IMR-90 (cell line): ENCODE measurements around the gene TNFRSF21. TPM values are rescaled to one million over a fixed set of nuclear protein-coding genes. Genes with fewer than 3 reads are reported as not detected.

ENCODE experiments used
- ATAC-seq: fragments of 200-7000 bp; cut with Tn5 transposase; 2 replicates; pipeline ENCODE4 v1.9.1; 2020; ENCODE audit warnings: low read depth, mild to moderate bottlenecking, moderate library complexity
- BruUV-seq: library from RNA; stranded (reverse); fragments of 400-500 nt; replicated peaks from 2 replicates; lab custom pipeline; 2021; lab: Mats Ljungman, UMichigan
- CTCF ChIA-PET: fragments of 300-600 bp; formaldehyde crosslinking; extraction: SDS; loops from one replicate; lab custom pipeline; 2021; ENCODE audit warnings: antibody characterized with exemption; lab: Yijun Ruan, JAX
- POLR2A ChIA-PET: fragments of 300-600 bp; sonication (Branson Sonifier 250); formaldehyde crosslinking; loops from one replicate; lab custom pipeline; 2022; ENCODE audit warnings: antibody characterized with exemption; ENCODE audit not compliant: unreplicated experiment; lab: Charles Lee
- DNase-seq: peaks from one replicate; pipeline ENCODE4 v3.0.0; 2013
- H2AFZ ChIP-seq: replicated peaks from 2 replicates; pipeline ENCODE3; 2013; ENCODE audit warnings: low read length, mild to moderate bottlenecking; ENCODE audit not compliant: poor library complexity
- H2AK5ac ChIP-seq: 2 replicates; pipeline ENCODE4 v1.6.1; 2013; ENCODE audit warnings: low read depth, low read length, inconsistent platforms
- H2AK9ac ChIP-seq: replicated peaks from 2 replicates; pipeline ENCODE3; 2013; ENCODE audit warnings: mild to moderate bottlenecking, low read depth, low read length, moderate library complexity; ENCODE audit not compliant: poor library complexity
- H2BK120ac ChIP-seq: 2 replicates; pipeline ENCODE4 v1.6.1; 2013; ENCODE audit warnings: low read depth, low read length, inconsistent platforms
- H2BK15ac ChIP-seq: 3 replicates; pipeline ENCODE4 v1.6.1; 2013; ENCODE audit warnings: low read depth, low read length, inconsistent platforms
- H2BK20ac ChIP-seq: 2 replicates; pipeline ENCODE4 v1.6.1; 2013; ENCODE audit warnings: low read depth, mild to moderate bottlenecking, inconsistent platforms, low read length, moderate library complexity
- H2BK5ac ChIP-seq: 2 replicates; pipeline ENCODE4 v1.6.1; 2013; ENCODE audit warnings: mild to moderate bottlenecking, low read depth, low read length, inconsistent platforms; ENCODE audit not compliant: poor library complexity, severe bottlenecking
- H3K14ac ChIP-seq: replicated peaks from 2 replicates; pipeline ENCODE4 v1.6.1; 2013; ENCODE audit warnings: low read depth, low read length, inconsistent platforms
- H3K18ac ChIP-seq: 2 replicates; pipeline ENCODE4 v1.6.1; 2013; ENCODE audit warnings: low read depth, low read length, control low read depth
- H3K23ac ChIP-seq: 2 replicates; pipeline ENCODE4 v1.6.1; 2013; ENCODE audit warnings: low read depth, low read length, inconsistent platforms
- H3K27ac ChIP-seq: 2 replicates; pipeline ENCODE4 v1.5.1; 2013; ENCODE audit warnings: mild to moderate bottlenecking, control low read depth, low read length; ENCODE audit not compliant: insufficient read depth
- H3K27me3 ChIP-seq: 2 replicates; pipeline ENCODE4 v1.6.1; 2013; ENCODE audit warnings: low read length; ENCODE audit not compliant: control insufficient read depth, insufficient read depth
- H3K36me3 ChIP-seq: 2 replicates; pipeline ENCODE4 v1.6.1; 2013; ENCODE audit warnings: low read length, mixed read lengths; ENCODE audit not compliant: control insufficient read depth, insufficient read depth
- H3K4ac ChIP-seq: 2 replicates; pipeline ENCODE4 v1.6.1; 2013; ENCODE audit warnings: low read depth, low read length, inconsistent platforms
- H3K4me1 ChIP-seq: 2 replicates; pipeline ENCODE4 v1.6.1; 2013; ENCODE audit warnings: low read length, mixed read lengths; ENCODE audit not compliant: control insufficient read depth, insufficient read depth
- H3K4me2 ChIP-seq: 2 replicates; pipeline ENCODE4 v1.6.1; 2013; ENCODE audit warnings: low read depth, mild to moderate bottlenecking, control low read depth, low read length, moderate library complexity
- H3K4me3 ChIP-seq: 2 replicates; pipeline ENCODE4 v1.5.1; 2013; ENCODE audit warnings: low read depth, mild to moderate bottlenecking, control low read depth, low read length, moderate library complexity; ENCODE audit not compliant: insufficient read depth
- H3K56ac ChIP-seq: 2 replicates; pipeline ENCODE4 v1.6.1; 2013; ENCODE audit warnings: low read length, inconsistent platforms; ENCODE audit not compliant: insufficient read depth; ENCODE audit errors: extremely low read depth
- H3K79me1 ChIP-seq, 2 experiments: 2 replicates each; pipeline ENCODE4 v1.6.1; 2013; ENCODE audit warnings: low read length in 2 of 2, inconsistent platforms in 1 of 2, low read depth in 1 of 2
- H3K9ac ChIP-seq: 2 replicates; pipeline ENCODE4 v1.6.1; 2013; ENCODE audit warnings: low read depth, low read length, control low read depth
- H3K9me1 ChIP-seq: 2 replicates; pipeline ENCODE4 v1.6.1; 2013; ENCODE audit warnings: low read length, inconsistent platforms; ENCODE audit not compliant: insufficient read depth
- H3K9me3 ChIP-seq: 2 replicates; pipeline ENCODE4 v1.6.1; 2013; ENCODE audit warnings: low read length; ENCODE audit not compliant: control insufficient read depth, insufficient read depth
- H4K20me1 ChIP-seq: 2 replicates; pipeline ENCODE4 v1.6.1; 2013; ENCODE audit warnings: low read length, inconsistent platforms; ENCODE audit not compliant: insufficient read depth
- H4K5ac ChIP-seq: 2 replicates; pipeline ENCODE4 v1.6.1; 2013; ENCODE audit warnings: mild to moderate bottlenecking, low read depth, low read length, control low read depth
- H4K8ac ChIP-seq, 2 experiments: 2 replicates each; pipeline ENCODE4 v1.6.1; 2013; ENCODE audit warnings: low read depth in 2 of 2, low read length in 2 of 2, control low read depth in 1 of 2, inconsistent platforms in 1 of 2
- H4K91ac ChIP-seq: 2 replicates; pipeline ENCODE4 v1.6.1; 2013; ENCODE audit warnings: low read depth, low read length, inconsistent platforms; ENCODE audit not compliant: insufficient read depth
- CHD1 ChIP-seq: IDR thresholded peaks from 2 replicates; pipeline ENCODE4 v1.6.1; 2012; ENCODE audit warnings: low read depth, low read length, improper control_type of control experiment
- NFE2L2 ChIP-seq: fragments of 150-350 bp; IDR thresholded peaks from 2 replicates; pipeline ENCODE4 v1.6.1; 2016; ENCODE audit warnings: low read depth, mild to moderate bottlenecking, low read length
- SMC3 ChIP-seq: fragments of 150-350 bp; IDR thresholded peaks from 2 replicates; pipeline ENCODE4 v1.6.1; 2016; ENCODE audit warnings: low read depth, mild to moderate bottlenecking, antibody characterized with exemption, low read length, moderate library complexity
- USF2 ChIP-seq: fragments of 150-350 bp; IDR thresholded peaks from 2 replicates; pipeline ENCODE4 v1.6.1; 2017; ENCODE audit warnings: mild to moderate bottlenecking, antibody characterized with exemption, low read length, low read depth
- WGBS, 2 experiments: methylation state at CpG; one replicate each; pipeline versions ENCODE4 v1.1.5 to v1.1.7; 2013; ENCODE audit warnings: missing lambda C conversion rate in 2 of 2; ENCODE audit not compliant: insufficient read length in 1 of 2; ENCODE audit errors: extremely low coverage in 2 of 2; 5-methylcytosine and 5-hydroxymethylcytosine counted together
- dilution Hi-C: fragments of 300-500 bp; cut with HindIII; formaldehyde crosslinking; loops from one replicate; pipeline ENCODE4 v1.14.3; 2018; ENCODE audit warnings: low sequenced_read_pairs; ENCODE audit not compliant: unreplicated experiment
- in situ Hi-C: fragments of 300-500 bp; cut with MboI; formaldehyde crosslinking; loops from 3 replicates; pipeline ENCODE4 v1.14.3; 2019; ENCODE audit warnings: low sequenced_read_pairs, inconsistent platforms, mixed read lengths
- intact Hi-C: fragments of 100-400 bp; cut with micrococcal nuclease; formaldehyde crosslinking; loops from 2 replicates; pipeline ENCODE4 v1.10.0; 2022
- polyA plus RNA-seq, 3 experiments: library from polyadenylated mRNA; depleted of rRNA; stranded (reverse); fragments of >200 nt; gene quantifications; 2 replicates each; pipeline ENCODE4 v1.2.3, GENCODE V29; 2012; ENCODE audit warnings: low replicate concordance in 1 of 3
- total RNA-seq: library from RNA; depleted of rRNA; stranded (reverse); fragments of >200 nt; gene quantifications from 2 replicates; pipeline ENCODE4 v1.2.3, GENCODE V29; 2012

The TNFRSF21 gene
- total and polyA plus RNA-seq, 2 of the 4 experiments (the other 2 are of a cell fraction), result 2.9 to 6.9 TPM

- Histone ChIP-seq H3K27me3 (no peaks in the 10 kb centered on the region), H3K4me2 (no peak overlapping the region), H3K4me1 (peaks cover 3% of the 10 kb centered on the region; the same call in 1 of the 2 replicates), H3K79me1 (peaks cover 0 to 4% of the 10 kb centered on the region in 2 experiments; a peak in 1 of 4 replicates), H3K18ac (peak overlapping the region; percentile 76), H3K9me3 (no peaks in the 10 kb centered on the region), H4K5ac (peak overlapping the region; percentile 10; the same call in 1 of the 2 replicates), H3K9me1 (0 out of 2 replicates have a peak, but pooled peaks cover 3% of the 10 kb centered on the region), H2BK5ac (peak overlapping the region; percentile 6), H3K36me3 (no peaks in the 10 kb centered on the region), H2AK5ac (0 out of 2 replicates have a peak overlapping the region, but pooled peaks have one; percentile 11), H3K56ac (no peak overlapping the region), H2AK9ac (no peak overlapping the region), H4K20me1 (no peaks in the 10 kb centered on the region), H3K4ac (no peak overlapping the region), H2BK120ac (peak overlapping the region; percentile 66), H3K23ac (no peak overlapping the region), H3K4me3 (no peak overlapping the region), H2BK15ac (peak overlapping the region; percentile 37; the same call in 2 of the 3 replicates), H3K14ac (0 out of 2 replicates have a peak overlapping the region, but pooled peaks have one; percentile 5), H3K9ac (no peak overlapping the region), H2BK20ac (no peak overlapping the region), H4K91ac (peak overlapping the region; percentile 50), H2AFZ (no peak overlapping the region), H4K8ac (peak overlapping the region; percentile 2 to 28; a peak in 2 of 4 replicates), H3K27ac (peak overlapping the region; percentile 41; the same call in 1 of the 2 replicates)
- no peak for ATAC-seq
- CTCF ChIA-PET, result interaction anchor here (0.6 kb wide), 2 partner anchors 8 to 66 kb away, joined by 3 read pairs; no protein-coding TSS in a partner anchor
- dilution Hi-C loops (no loop called here), in situ Hi-C loops (no loop called here), intact Hi-C loops (loop anchor here (5.0 kb wide), 1 partner anchor 75 kb away; no protein-coding TSS in a partner anchor)
- no peak for TF ChIP-seq SMC3
- TF ChIP-seq NFE2L2, result no peak
- TF ChIP-seq CHD1, result no peak
- no peak for TF ChIP-seq USF2
- DNase-seq, result no peak
- POLR2A ChIA-PET, result interaction anchor here (0.5 kb wide), 1 partner anchor 47 kb away, joined by 3 read pairs; no protein-coding TSS in a partner anchor
- no CpG with 5 or more reads among the region's 4 CpGs for WGBS, 2 experiments
- BruUV-seq, result no TSS peak
Observed at GRCh38 chr6:47241742-47242482, 67.8 kb downstream of the TNFRSF21 start.
